ENCODE results near the gene LEP. TPM values are rescaled to one million over a fixed set of nuclear protein-coding genes. Genes with fewer than 3 reads are reported as not detected.

Gene LEP
- total and polyA plus RNA-seq, 9 of the 15 experiments (the other 6 are each of a cell fraction or from before 2014, with no cell fraction given) = not detected

GRCh38 chr7:128209229-128210035 lies 31.6 kb upstream of the LEP start (continued):
- TF ChIP-seq SMC3 (conservative IDR thresholded peaks at IDR 0.05; ENCODE audit: insufficient read depth, low read depth, low read length) = peak; percentile 100
- peak; percentile 29; the same call in 1 of the 2 replicates for TF ChIP-seq USF1 (CRISPR knock-in tag; IDR thresholded peaks at IDR 0.05)
- no peak for TF ChIP-seq ZNF143 (CRISPR knock-in tag; IDR thresholded peaks at IDR 0.05)
- no peak for TF ChIP-seq RERE (CRISPR knock-in tag; IDR thresholded peaks at IDR 0.05; ENCODE audit: borderline replicate concordance)
- 0 out of 2 replicates have a peak, but pooled peaks have one; percentile 4 for TF ChIP-seq SMAD3 (CRISPR knock-in tag; conservative IDR thresholded peaks at IDR 0.05)
- peak; percentile 65 for TF ChIP-seq CTCFL (IDR thresholded peaks at IDR 0.05; ENCODE audit: borderline replicate concordance, insufficient read depth, low read depth, low read length, poor library complexity, severe bottlenecking)
- TF ChIP-seq SFPQ (IDR thresholded peaks at IDR 0.05; ENCODE audit: low read depth, low read length) = no peak
- no peak for TF ChIP-seq ZNF197 (CRISPR knock-in tag; IDR thresholded peaks at IDR 0.05; ENCODE audit: low read depth)
- TF ChIP-seq MED1 (CRISPR knock-in tag; IDR thresholded peaks at IDR 0.05; ENCODE audit: borderline replicate concordance) = no peak
- no peak for TF ChIP-seq ATF2 (CRISPR knock-in tag; IDR thresholded peaks at IDR 0.05)
- no peak for TF ChIP-seq CHD1 (IDR thresholded peaks at IDR 0.05; ENCODE audit: low read length)
- no peak for TF ChIP-seq ZNF778 (CRISPR knock-in tag; IDR thresholded peaks at IDR 0.05)
- TF ChIP-seq GATA2 (CRISPR knock-in tag; IDR thresholded peaks at IDR 0.05) = 0 out of 2 replicates have a peak, but pooled peaks have one; percentile 15
- no peak for TF ChIP-seq POLR2G (IDR thresholded peaks at IDR 0.05; ENCODE audit: low read depth, low read length)
